ENCODE measurements around the gene TMEM163.

DNA sequence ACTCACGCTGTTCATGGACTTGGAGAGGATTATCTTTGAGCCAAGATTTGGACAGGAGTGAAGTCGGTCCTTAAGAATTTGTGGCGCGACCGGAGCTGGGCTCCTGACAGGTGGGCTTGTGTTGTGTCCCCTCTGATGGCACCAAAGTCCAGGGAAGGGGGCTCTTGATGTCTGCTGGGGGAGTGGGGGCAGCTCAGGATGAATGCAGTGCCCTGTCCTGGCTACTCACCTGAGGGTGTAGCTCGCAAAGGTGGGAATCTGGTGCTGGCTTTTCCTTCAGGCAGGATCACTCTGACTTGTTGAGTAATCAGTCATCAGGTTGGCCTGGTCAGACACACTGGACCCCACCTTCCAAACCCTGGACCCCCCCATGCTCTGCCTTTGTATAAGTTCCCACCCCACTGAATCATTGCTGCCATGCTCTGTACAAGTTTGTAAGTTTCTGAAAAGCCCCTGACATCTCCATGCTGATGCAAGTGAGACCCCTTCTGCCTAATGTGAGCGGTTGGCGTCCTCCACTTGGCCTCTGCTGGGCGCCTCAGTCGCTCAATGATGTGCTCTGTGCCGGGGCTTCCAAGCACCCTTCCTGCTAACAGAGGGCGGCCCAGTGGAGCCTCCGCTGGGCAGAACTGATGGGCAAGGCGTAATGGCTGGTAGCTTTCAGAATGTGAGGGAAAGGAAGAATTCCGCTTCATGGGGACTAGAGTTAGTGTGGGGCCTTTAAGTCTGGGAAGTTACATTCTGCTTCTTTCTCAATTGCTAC is 268.9 kb downstream of the TMEM163 start:
- TF ChIP-seq POLR2A (IDR thresholded peaks at IDR 0.05; ENCODE audit: low read depth), result no peak
- TF ChIP-seq, protein P1, sequence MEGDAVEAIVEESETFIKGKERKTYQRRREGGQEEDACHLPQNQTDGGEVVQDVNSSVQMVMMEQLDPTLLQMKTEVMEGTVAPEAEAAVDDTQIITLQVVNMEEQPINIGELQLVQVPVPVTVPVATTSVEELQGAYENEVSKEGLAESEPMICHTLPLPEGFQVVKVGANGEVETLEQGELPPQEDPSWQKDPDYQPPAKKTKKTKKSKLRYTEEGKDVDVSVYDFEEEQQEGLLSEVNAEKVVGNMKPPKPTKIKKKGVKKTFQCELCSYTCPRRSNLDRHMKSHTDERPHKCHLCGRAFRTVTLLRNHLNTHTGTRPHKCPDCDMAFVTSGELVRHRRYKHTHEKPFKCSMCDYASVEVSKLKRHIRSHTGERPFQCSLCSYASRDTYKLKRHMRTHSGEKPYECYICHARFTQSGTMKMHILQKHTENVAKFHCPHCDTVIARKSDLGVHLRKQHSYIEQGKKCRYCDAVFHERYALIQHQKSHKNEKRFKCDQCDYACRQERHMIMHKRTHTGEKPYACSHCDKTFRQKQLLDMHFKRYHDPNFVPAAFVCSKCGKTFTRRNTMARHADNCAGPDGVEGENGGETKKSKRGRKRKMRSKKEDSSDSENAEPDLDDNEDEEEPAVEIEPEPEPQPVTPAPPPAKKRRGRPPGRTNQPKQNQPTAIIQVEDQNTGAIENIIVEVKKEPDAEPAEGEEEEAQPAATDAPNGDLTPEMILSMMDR (IDR thresholded peaks at IDR 0.05), result no peak
- TF ChIP-seq POLR2AphosphoS5 (IDR thresholded peaks at IDR 0.05), result no peak

All from esophagus muscularis mucosa (tissue), 3 donors.